ENCODE measurements around the gene NUDT3. TPM values are rescaled to one million over a fixed set of nuclear protein-coding genes. Genes with fewer than 3 reads are reported as not detected.
A peak's percentile ranks its signal among the peaks of the same experiment; 100 is the strongest.
"Not testable (repeated sequence)": the region's sequence is repeated elsewhere in the genome, so short reads cannot be mapped to it uniquely, and the experiment has no call there.

The NUDT3 gene
- total RNA-seq, 1 donor from 2014 or later, result 16.6 TPM

GRCh38 chr6:34324738-34325444 is 67.6 kb downstream of the NUDT3 start:
- ATAC-seq (no peak), DNase-seq (ENCODE audit: low spot score) (no peak)

GRCh38 chr6:34324221-34324620 is 68.2 kb downstream of the NUDT3 start:
- ATAC-seq; DNase-seq (ENCODE audit: low spot score): not testable (repeated sequence)

DNA sequence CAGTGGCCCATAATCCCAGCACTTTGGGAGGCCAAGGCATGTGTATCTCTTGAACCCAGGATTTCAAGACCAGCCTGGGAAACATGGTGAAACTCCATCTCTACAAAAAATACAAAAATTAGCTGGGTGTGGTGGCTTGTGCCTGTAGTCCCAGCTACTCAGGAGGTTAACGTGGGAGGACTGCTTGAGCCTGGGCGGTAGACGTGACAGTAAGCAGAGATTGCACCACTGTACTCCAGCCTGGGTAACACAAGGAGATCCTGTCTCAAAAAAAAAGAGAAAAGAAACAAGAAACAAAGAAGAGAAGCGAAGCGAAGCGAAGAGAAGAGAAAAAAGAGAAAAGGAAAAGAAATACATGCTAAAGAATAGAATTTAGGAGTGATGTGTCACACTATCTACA is 69.2 kb downstream of the NUDT3 start:
- ATAC-seq (no peak), DNase-seq (ENCODE audit: low spot score) (no peak)

DNA sequence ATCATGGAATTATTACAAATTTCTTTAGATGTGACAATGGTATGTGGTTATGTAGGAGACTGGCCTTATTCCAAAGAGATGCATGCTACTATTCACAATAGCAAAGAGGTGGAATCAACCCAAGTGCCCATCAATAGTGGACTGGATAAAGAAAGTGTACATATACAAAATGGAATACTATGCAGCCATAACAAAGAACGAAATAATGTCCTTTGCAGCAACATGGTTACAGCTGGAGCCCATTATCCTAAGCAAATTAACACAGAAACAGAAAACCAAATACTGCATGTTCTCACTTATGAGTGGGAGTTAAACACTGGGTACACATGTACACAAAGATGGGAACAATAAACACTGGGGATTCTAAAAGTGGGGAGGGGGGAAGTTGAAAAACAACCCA is 69.7 kb downstream of the NUDT3 start:
- DNase-seq (ENCODE audit: low spot score), result no peak

DNA sequence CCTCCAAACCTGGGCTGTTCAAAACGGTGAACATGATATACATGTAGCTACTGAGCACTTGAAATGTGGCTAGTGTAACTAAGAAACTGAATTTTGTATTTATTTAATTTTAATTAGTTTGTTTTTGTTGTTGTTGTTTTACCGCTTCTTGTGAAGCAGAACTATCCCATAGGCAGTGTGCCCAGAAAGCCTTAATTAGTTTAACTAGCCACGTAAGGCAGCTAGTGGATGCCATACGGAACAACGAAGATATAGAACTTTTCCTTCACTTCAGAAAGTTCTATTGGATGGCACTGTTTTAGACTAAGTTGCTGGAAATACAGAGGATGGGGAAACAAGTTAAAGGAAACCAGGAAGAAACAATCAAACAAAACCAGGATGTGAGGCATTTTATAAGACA is 70.6 kb downstream of the NUDT3 start:
- DNase-seq (ENCODE audit: low spot score), result no peak
- no peak for ATAC-seq

More for the DNA sequence above, 69.7 kb downstream of the NUDT3 start:
- ATAC-seq, result no peak

DNA sequence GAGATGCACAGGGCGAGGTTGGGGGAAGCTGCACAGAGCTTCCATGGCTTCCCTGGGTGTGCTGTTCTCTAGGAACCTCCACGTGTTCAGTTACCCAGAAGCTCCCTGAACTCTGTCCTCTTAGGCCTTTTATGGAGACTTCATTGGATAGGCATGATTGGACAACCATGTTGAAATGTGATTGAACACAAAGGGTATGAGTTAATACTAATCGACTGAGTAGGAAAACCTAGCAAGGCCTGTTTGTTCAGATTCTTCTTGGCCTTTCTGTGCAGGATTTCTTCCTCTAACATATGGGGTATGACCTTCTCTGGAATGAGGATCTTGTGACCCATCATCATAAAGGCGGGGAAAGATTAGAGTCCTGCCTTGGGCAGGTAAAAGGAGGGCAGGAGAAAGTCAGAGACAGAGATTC is 73.0 kb downstream of the NUDT3 start:
- ATAC-seq (peak; percentile 29), DNase-seq (ENCODE audit: low spot score) (no peak)

DNA sequence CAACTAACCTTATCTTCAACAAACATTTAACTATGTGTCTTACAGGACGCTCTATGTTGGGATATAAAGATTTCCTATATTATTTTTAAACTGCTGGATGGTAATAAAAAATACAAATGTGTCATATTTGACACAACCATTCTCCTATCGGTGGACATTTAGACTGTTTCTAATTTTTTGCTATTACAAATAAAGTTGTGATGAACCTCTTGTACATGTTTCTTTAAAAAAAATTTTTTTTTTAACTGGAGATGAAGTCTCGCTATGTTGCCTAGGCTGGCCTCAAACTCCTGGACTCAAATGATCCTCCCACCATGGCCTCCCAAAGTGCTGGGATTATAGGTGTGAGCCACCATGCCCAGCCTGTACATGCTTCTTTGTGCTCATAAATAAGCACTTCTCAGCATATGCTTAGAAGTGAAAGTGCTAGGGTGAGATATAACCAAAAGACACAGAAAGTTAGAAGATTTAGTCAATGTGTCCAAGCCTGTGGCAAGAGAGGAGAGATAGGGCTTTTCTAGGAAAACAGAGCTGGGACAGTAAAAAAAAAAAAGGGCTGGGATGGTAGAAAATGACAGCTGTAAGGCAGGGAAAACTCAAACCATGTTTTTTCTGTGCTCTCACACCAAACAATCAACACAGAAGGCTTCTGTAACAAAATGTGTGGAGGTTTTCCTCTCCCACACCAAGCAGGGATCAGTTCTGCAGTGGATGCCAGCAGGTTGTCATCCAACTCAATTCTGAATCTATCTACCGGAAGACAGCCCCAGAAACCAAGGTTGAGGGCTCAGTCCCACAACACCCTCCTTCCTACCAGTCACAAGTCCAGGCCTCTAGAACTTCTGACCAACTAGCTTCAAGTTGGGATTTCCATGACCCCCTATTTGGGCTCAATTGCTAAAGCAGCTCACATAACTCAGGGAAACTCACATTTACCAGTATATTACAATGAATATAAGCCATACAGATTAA is 73.7 kb downstream of the NUDT3 start:
- ATAC-seq (no peak), DNase-seq (ENCODE audit: low spot score) (no peak)

- DNase-seq (ENCODE audit: low spot score) (no peak), ATAC-seq (no peak)
Measured at GRCh38 chr6:34317882-34318498, 74.5 kb downstream of the NUDT3 start.

DNA sequence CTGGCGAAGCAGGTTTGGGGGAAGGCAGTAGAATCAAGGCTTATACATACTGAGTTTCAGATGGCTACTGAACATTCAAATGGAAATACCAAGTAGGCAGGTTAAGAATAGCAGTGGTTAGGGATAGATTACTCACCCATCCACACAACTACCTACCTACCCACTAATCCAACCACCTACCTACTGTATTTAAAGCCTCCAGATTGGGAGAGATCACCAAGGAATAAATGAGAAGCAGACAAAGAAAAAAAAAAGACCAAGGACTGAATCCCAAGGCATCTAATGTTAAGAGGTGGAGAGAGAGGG is 75.3 kb downstream of the NUDT3 start:
- no peak for ATAC-seq

DNA sequence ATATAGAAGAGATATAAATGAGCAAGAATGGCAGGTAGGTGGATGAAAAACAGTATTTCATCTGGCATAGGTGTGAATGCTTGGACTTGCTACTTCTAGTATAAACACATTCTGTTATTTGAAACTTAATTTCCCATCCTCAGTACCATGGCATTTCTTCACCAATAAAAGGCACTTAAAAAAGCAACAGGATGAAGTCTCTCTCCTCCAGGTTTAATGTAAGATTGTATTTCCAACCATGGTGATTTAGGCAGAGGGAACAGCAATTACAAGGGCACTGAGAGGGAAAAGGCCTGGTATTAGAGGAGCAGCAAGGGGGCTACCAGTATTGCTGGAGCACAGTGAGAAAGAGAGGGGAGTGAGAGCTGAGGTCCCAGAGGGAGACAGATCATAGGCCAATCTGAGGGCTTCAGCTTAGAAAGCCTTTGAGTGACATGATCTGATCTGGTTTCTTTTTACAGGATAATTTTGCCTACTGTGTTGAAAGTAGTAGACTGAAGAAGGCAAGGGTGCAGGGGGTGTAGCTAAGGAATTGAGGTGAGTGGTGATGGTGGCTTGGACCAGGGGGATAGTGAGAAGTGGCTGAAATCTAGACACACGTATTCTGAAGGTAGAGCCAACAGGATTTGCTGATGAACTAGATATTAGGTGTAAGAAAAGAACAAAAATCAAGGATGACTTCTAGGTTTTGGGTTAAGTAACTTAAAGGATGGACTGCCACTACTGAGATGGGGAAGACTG is 75.9 kb downstream of the NUDT3 start:
- ATAC-seq (no peak), DNase-seq (ENCODE audit: low spot score) (no peak)

More for the DNA sequence above, 75.3 kb downstream of the NUDT3 start:
- DNase-seq (ENCODE audit: low spot score), result no peak

DNA sequence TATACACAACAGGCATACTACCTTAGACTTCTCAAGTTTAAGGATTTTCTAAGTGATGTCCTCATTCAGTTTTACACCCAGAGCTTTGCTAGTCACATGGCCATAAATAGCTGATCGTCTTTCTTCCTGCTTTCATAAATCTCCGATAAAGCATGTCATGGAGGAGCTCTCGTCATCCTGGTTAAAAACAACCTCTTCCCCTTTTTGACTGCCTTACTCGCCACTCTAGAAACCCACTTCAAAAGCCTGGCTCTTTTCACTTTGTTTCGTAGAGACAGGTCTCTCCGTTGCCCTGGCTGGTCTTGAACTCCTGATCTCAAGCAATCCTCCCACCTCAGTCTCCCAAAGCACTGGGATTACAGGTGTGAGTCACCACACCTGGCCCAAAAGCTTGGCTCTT is 76.7 kb downstream of the NUDT3 start:
- no peak for ATAC-seq

GRCh38 chr6:34315256-34315655 is 77.2 kb downstream of the NUDT3 start:
- DNase-seq (ENCODE audit: low spot score) (no peak), ATAC-seq (no peak)

More for the DNA sequence above, 76.7 kb downstream of the NUDT3 start:
- DNase-seq (ENCODE audit: low spot score), result no peak

DNA sequence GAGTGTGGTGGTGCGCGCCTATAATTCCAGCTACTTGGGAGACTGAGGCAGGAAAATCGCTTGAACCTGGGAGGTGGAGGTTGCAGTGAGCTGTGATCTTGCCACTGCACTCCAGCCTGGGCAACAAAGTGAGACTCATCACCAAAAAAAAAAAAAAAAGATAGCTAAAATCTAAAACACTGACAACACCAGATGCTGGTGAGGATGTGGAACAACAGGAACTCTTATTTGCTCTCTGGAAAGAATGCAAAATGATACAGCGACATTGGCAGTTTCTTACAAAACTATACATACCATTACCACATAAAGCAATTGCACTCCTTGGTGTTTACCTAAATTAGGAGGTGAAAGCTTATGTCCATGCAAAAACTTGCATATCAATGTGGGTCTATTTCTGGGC is 80.2 kb downstream of the NUDT3 start:
- ATAC-seq, result no peak

GRCh38 chr6:34310817-34311216 is 81.7 kb downstream of the NUDT3 start:
- ATAC-seq (no peak), DNase-seq (ENCODE audit: low spot score) (no peak)

More for the DNA sequence above, 80.2 kb downstream of the NUDT3 start:
- no peak for DNase-seq (ENCODE audit: low spot score)

DNA sequence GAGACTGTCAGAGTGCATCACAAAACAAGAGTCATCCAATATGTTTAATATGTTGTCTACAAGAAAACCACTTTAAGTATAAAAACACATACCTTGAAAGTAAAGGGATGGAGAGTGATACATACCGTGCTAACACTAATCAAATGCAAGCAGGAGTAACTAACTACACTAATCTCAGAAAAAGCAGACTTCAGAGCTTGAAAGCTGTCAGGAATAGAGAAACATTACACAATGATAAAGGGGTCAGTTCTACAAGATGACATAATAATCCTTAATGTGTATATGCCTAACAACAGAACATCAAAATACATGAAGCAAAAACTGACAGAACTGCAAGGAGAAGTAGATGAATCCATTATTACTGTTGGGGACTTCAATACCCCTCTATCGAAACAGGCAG is 84.0 kb downstream of the NUDT3 start:
- ATAC-seq (peak; percentile 5), DNase-seq (ENCODE audit: low spot score) (no peak)

DNA sequence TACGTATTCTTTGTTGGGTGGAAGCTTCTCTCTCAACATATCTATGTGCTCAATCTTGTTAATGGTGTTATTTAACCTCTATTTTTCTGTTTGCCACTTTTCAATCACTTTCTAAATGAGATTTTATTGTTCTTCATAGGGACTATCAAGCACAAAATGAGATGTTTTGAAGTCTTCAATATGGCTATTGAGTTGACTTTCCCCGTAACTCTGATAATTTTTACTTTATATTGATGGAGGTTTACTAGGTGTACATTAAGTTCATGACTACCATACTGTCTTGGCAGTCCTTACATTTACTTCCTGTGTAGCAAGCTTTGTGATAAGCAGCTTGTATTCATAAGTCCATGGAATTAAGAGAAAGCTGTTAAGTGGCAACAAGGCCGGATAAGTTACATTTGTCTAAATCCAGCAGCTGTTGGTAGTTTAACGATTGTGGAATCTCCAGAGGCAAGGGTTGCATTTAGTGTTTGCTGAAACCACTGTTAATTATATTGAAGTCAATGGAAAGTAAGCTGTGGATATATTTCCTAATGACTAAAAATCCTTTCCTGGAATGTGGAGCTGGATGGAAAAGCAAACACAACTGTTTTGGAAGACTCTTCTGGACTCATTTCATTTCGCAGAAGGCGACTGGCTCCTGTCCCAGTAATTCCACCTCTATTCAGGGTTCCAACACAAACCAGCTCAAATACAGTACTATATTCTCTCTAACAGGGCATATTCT is 86.3 kb downstream of the NUDT3 start:
- DNase-seq (ENCODE audit: low spot score), result peak; percentile 80
- peak; percentile 87 for ATAC-seq

GRCh38 chr6:34305497-34305896 is 87.0 kb downstream of the NUDT3 start:
- DNase-seq (ENCODE audit: low spot score), result no peak
- ATAC-seq, result no peak

DNA sequence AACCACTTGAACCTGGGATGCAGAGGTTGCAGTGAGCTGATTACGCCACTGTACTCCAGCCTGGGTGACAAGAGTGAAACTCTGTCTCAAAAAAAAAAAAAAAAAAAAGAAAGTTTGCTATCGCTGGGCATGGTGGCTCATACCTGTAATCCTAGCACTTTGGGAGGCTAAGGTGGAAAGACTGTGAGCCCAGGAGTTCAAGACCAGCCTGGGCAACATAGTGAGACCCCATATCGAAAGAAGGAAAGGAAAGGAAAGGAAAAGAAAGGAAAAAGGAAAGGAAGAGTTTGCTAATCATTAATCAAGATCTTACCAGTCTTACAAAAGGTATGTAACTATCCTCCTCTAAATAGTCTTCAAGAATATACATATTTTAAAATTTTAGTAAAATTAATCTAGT is 88.3 kb downstream of the NUDT3 start:
- DNase-seq (ENCODE audit: low spot score), result no peak
- no peak for ATAC-seq

DNA sequence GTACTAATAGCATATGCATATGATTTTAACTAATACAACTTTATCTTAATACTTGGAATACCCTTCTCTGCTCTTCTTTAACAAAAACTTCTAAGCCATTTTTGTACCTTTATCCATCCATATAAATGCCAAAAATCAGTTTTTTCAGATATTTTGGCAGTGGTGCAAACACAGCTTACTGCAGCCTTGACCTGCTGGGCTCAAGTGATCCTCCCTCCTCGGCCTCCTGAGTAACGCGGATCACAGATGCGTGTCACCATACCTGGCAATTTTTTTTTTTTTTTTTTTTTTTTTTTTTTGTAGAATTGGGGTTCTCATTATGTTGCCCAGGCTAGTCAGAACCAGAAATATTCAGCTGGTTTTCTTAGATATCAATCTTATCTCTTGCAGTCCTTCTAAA is 89.5 kb downstream of the NUDT3 start:
- ATAC-seq (no peak), DNase-seq (ENCODE audit: low spot score) (no peak)

DNA sequence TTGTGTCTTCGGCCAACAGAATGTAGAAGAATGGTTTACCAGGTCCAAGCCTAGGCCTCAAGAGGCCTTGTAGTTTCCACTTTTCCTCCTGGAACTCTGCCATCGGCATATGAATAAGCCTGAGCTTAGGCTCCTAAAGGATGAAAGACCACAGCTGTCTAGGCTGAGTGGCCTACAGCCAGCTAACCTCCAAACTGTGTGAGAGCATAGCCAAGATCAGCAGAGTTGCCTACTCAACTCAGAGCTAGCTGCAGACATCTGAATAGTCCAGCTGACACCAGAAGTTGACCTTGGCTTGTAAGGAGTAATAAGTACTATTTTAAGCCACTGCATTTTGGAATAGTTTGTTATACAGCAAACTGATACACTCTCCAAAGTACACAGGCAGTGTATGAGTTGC is 91.1 kb downstream of the NUDT3 start:
- peak; percentile 45 for ATAC-seq
- no peak for DNase-seq (ENCODE audit: low spot score)

All from left lobe of liver (tissue), 2 donors.